ENCODE results near the gene SPPL3. TPM values are rescaled to one million over a fixed set of nuclear protein-coding genes. Genes with fewer than 3 reads are reported as not detected.
"Not testable (repeated sequence)": the region's sequence is repeated elsewhere in the genome, so short reads cannot be mapped to it uniquely, and the experiment has no call there.

SPPL3 gene, protein sequence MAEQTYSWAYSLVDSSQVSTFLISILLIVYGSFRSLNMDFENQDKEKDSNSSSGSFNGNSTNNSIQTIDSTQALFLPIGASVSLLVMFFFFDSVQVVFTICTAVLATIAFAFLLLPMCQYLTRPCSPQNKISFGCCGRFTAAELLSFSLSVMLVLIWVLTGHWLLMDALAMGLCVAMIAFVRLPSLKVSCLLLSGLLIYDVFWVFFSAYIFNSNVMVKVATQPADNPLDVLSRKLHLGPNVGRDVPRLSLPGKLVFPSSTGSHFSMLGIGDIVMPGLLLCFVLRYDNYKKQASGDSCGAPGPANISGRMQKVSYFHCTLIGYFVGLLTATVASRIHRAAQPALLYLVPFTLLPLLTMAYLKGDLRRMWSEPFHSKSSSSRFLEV
- total RNA-seq = 45.7 to 53.6 TPM (median 51.3 TPM) in 3 replicates
- long read RNA-seq, full-length matches to known transcripts = 143 of 165 reads
- long read RNA-seq, partial matches to known transcripts = 5 of 165 reads
- long read RNA-seq, other reads (novel, unspliced or antisense) = 17 of 165 reads

DNA sequence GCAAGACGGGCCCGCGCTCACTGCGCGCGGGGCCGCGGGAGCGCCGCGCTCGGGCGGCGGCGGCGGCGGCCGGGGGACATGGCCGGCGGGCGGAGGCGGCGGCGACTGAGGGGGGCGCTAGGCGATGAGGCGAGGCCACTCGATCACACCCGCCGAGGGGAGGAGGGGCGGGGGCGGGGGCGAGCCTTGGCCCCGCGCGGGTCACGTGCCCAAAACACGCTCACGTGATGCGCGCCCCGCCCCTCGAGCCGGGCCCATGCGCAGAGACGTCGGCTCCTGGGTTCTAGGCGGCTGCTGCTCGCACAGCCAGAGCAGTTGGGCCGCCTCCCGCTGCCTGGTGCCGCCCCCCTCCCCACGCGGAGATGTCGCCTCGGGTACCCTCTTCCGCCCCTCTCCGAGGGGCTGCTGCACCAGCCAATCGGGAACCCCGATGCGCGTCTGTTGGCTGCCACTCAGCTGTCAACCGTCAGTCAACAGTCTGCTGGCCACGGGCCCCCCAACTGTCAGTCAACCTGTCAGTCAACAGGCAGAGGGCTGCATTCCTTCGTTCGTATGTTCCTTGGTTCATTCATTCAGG, at the start of gene SPPL3:
TSS of gene SPPL3 (minus strand) at position 162 of the 577 bp plus-strand sequence. CDS start 491 bp downstream, outside the sequence.
- peak within 1 kb of the TSS; percentile 85 for H3K27ac Mint-ChIP-seq (ENCODE audit: unreplicated experiment)
- TF ChIP-seq, protein P1, sequence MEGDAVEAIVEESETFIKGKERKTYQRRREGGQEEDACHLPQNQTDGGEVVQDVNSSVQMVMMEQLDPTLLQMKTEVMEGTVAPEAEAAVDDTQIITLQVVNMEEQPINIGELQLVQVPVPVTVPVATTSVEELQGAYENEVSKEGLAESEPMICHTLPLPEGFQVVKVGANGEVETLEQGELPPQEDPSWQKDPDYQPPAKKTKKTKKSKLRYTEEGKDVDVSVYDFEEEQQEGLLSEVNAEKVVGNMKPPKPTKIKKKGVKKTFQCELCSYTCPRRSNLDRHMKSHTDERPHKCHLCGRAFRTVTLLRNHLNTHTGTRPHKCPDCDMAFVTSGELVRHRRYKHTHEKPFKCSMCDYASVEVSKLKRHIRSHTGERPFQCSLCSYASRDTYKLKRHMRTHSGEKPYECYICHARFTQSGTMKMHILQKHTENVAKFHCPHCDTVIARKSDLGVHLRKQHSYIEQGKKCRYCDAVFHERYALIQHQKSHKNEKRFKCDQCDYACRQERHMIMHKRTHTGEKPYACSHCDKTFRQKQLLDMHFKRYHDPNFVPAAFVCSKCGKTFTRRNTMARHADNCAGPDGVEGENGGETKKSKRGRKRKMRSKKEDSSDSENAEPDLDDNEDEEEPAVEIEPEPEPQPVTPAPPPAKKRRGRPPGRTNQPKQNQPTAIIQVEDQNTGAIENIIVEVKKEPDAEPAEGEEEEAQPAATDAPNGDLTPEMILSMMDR (IDR thresholded peaks at IDR 0.05) = no peak
- no peaks in the 10 kb centered on the region for H3K9me3 Mint-ChIP-seq (ENCODE audit: low read depth)

DNA sequence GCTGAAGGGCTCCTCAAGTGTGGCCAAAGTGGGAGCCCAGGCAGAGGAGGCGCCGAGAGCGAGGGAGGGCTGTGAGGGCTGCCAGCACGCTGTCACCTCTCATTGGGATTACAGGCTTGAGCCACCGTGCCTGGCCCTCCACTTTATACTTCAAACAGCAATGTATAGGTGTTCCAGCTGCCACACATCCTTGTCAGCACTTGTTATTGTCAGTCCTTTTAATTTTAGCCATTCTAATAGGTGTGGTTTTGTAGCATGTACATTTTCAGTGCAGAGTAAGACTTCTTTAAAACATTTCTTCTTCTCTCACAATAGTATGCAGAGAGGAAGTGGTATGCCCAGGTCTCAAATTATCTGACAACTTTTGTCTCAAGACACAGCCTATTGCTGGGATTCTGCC, 46.6 kb upstream of the SPPL3 start:
- TF ChIP-seq, protein P1 (IDR thresholded peaks at IDR 0.05) = no peak
- H3K4me1 Mint-ChIP-seq (ENCODE audit: low read depth) = no peaks in the 10 kb centered on the region
- no peak overlapping the region for H3K4me3 Mint-ChIP-seq (ENCODE audit: unreplicated experiment)
- no peak for DNase-seq (ENCODE audit: low spot score)
- H3K9me3 Mint-ChIP-seq (ENCODE audit: low read depth) = no peaks in the 10 kb centered on the region
- H3K27me3 Mint-ChIP-seq (ENCODE audit: low read depth) = peaks cover 7% of the 10 kb centered on the region
- no peak overlapping the region for H3K27ac Mint-ChIP-seq (ENCODE audit: unreplicated experiment)
- no peaks in the 10 kb centered on the region for H3K36me3 Mint-ChIP-seq (ENCODE audit: low read depth)

More for the DNA sequence above, at the start of gene SPPL3:
- Mint-ChIP-seq H3K27me3 (ENCODE audit: low read depth) (no peaks in the 10 kb centered on the region), H3K4me1 (ENCODE audit: low read depth) (peaks cover 30% of the 10 kb centered on the region), H3K4me3 (ENCODE audit: unreplicated experiment) (peak within 1 kb of the TSS; percentile 100), H3K36me3 (ENCODE audit: low read depth) (no peaks in the 10 kb centered on the region)
- DNase-seq (ENCODE audit: low spot score) = peak; percentile 96

DNA sequence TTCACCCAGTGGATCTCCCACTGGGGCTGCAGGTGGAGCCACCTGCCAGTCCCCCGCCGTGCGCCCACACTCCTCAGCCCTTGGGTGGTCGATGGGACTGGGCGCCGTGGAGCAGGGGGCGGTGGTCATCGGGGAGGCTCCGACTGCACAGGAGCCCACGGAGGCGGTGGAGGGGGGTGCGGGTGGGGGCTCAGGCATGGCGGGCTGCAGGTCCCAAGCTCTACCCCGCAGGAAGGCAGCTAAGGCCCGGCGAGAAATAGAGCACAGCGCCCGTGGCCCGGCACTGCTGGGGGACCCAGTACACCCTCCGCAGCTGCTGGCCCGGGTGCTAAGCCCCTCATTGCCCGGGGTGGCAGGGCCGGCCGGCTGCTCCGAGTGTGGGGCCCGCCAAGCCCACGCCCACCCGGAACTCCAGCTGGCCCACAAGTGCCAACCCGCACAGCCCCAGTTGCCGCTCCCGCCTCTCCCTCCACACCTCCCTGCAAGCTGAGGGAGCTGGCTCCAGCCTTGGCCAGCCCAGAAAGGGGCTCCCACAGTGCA, 46.2 kb upstream of the SPPL3 start:
- not testable (repeated sequence) for H3K27me3 Mint-ChIP-seq (ENCODE audit: low read depth); H3K9me3 Mint-ChIP-seq (ENCODE audit: low read depth); H3K27ac Mint-ChIP-seq (ENCODE audit: unreplicated experiment); H3K4me3 Mint-ChIP-seq (ENCODE audit: unreplicated experiment); DNase-seq (ENCODE audit: low spot score); H3K36me3 Mint-ChIP-seq (ENCODE audit: low read depth); H3K4me1 Mint-ChIP-seq (ENCODE audit: low read depth)

DNA sequence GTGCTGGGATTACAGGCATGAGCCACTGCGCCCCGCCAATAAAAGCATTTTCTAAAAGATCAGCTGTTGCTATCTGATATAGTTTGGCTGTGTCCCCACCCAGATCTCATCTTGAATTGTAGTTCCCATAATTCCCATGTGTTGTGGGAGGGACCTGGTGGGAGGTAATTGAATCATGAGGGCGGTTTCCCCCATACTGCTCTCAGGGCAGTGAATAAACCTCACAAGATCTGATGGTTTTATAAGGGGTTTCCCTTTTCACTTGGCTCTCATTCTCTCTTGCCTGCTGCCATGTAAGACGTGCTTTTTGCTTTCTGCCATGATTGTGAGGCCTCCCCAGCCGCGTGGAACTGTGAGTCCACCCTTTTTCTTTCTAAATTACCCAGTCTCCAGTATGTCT, 41.4 kb upstream of the SPPL3 start:
- not testable (repeated sequence) for H3K36me3 Mint-ChIP-seq (ENCODE audit: low read depth); H3K27ac Mint-ChIP-seq (ENCODE audit: unreplicated experiment)

DNA sequence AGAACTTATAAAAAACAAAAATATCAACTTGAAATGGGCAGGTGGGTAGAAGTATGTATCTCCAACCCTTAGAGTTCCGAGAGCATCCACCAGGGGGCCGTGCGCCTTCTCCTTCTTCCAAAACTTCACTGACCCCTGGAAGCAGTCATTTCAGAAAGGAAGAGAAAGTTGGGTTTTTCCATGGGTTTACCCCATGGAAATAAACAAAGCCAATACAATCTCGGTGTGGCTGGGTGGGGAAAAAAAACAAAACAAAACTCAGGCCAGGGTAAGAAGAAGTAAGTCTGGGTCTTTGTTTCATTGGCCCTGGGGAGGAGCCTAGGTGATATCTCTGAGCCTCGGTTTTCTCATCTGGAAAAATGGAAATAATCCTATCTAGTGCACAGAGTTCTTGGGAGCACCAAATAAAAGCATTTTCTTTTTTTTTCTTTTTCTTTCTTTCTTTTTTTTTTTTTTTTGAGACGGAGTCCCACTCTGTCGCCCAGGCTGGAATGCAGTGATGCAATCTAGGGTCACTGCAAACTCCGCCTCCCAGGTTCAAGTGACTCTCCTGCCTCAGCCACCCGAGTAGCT, 40.6 kb upstream of the SPPL3 start:
- Mint-ChIP-seq H3K27me3 (ENCODE audit: low read depth) (peaks cover 12% of the 10 kb centered on the region), H3K4me1 (ENCODE audit: low read depth) (no peaks in the 10 kb centered on the region), H3K9me3 (ENCODE audit: low read depth) (no peaks in the 10 kb centered on the region), H3K27ac (ENCODE audit: unreplicated experiment) (no peak overlapping the region), H3K4me3 (ENCODE audit: unreplicated experiment) (no peak overlapping the region), H3K36me3 (ENCODE audit: low read depth) (no peaks in the 10 kb centered on the region)
- TF ChIP-seq, protein P1 (IDR thresholded peaks at IDR 0.05) = peak; percentile 82
- DNase-seq (ENCODE audit: low spot score) = no peak

More for the DNA sequence above, 41.4 kb upstream of the SPPL3 start:
- not testable (repeated sequence) for H3K9me3 Mint-ChIP-seq (ENCODE audit: low read depth); DNase-seq (ENCODE audit: low spot score); H3K4me1 Mint-ChIP-seq (ENCODE audit: low read depth); H3K4me3 Mint-ChIP-seq (ENCODE audit: unreplicated experiment)
- H3K27me3 Mint-ChIP-seq (ENCODE audit: low read depth) = peaks cover 12% of the 10 kb centered on the region

DNA sequence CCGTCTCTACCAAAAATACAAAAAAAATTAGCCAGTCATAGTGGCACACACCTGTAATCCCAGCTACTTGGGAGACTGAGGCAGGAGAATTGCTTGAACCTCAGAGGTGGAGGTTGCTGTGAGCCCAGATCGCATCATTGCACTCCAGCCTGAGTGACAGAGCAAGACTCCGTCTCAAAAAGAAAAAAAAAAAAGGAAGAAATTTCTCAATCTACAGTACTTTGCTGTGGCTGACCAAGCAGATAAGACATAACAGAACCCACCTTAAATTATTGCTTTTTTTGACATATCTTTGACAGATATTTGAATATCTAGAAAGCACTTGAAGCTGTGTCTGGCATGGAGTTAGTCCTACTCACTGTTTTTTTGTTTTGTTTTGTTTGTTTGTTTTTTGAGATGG, 39.3 kb upstream of the SPPL3 start:
- no peak for DNase-seq (ENCODE audit: low spot score)
- H3K36me3 Mint-ChIP-seq (ENCODE audit: low read depth) = no peaks in the 10 kb centered on the region
- H3K9me3 Mint-ChIP-seq (ENCODE audit: low read depth) = no peaks in the 10 kb centered on the region
- H3K27ac Mint-ChIP-seq (ENCODE audit: unreplicated experiment) = no peak overlapping the region
- no peak overlapping the region for H3K4me3 Mint-ChIP-seq (ENCODE audit: unreplicated experiment)
- peaks cover 16% of the 10 kb centered on the region for H3K27me3 Mint-ChIP-seq (ENCODE audit: low read depth)
- H3K4me1 Mint-ChIP-seq (ENCODE audit: low read depth) = no peaks in the 10 kb centered on the region
- TF ChIP-seq, protein P1 (IDR thresholded peaks at IDR 0.05) = no peak
